ENCODE data around the gene EPS8. TPM values are rescaled to one million over a fixed set of nuclear protein-coding genes. Genes with fewer than 3 reads are reported as not detected.

Gene EPS8
- total RNA-seq, 1 donor from 2014 or later = 65.2 TPM

DNA sequence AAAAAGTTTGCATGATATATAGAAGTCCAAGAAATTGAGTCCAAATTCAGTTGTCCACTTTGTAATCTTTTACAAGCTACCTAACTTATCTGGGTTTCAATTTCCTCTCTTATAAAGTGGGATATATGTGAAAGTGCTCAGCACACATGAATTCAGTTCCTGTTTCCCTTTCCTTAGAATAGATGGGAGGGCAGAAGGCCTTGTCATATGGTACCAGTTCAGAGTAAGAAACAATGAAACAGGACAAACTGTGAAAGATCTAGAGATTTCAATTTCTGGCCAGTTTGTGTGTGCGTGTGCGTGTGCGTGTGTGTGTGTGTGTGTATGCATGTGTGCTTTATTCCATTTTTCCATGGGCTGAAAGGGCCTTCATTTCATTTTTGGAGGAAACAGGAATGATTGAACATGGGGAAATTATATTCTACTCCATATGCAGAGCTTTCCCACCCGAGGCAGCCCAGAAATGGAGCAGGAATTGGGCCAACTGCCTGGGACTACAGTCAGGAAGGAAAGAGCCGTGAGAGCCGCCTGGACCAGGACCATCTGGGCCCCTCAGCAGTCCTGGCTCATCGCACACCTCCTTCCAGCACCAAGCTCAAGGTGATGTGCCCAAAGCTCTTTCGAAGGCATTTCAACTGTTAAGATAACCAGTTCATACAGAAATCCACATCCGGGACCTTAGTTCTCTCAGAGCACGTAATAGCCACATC is 183.2 kb downstream of the EPS8 start:
- no peak for DNase-seq (ENCODE audit: low read depth)

DNA sequence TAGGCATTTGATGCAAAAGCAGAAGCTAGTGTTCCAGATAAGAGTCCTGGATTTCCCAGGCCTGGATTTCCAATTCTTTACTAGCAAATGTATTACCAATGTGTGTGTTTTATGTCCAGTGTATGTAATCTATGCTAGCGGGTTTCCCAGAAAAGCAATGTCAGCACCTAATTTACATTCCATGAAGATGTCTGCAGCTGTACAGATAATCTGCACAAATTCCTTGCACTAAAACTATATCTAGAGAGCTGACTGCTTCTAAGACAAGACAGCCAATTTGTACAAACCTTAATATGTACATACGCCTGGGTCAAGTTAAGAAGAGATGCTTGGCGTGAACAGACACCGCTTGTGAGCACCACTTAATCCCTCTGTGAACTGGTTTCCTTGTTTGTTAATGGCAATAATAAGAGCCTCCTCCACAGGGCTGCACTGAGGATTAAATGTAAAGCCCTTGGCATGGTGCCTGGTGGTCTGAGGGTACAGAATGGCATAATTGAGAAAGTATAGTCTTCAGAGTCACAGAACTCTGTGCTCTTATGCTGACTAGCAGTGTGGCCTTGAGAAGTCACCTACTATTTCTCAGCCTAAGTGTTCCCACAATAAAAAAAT is 185.6 kb downstream of the EPS8 start:
- DNase-seq (ENCODE audit: low read depth) = no peak

DNA sequence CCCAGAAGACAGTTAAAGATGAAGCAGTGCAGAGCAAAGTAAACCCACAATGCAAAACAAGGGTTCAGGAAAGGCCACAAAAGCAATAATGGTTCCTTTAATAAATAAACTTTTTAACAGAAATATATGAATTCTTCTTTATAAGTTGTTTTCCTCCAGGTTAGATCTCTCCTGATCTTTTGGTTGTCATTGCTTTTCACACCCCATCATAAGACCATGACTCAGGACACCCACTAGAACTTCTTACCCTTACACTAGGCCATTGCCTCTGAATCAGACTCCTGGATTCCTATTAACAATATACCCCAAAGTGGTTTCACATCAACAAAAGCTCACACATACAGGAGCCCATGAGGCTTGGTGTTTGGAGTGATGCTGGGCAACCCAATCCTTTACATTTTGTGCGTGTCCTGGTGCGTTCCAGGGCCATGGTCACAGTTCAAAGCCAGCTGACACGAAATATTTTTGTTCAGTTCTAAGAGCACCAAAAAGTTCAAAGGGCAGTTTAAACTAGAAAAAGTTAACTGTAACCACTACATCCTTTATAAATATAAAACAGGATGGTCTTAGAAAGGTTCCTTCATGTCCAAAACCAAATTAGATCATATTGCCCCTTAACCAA is 187.0 kb downstream of the EPS8 start:
- DNase-seq (ENCODE audit: low read depth) = no peak

GRCh38 chr12:15601210-15601800 is 187.9 kb downstream of the EPS8 start:
- no peak for DNase-seq (ENCODE audit: low read depth)

- no peak for DNase-seq (ENCODE audit: low read depth)
Measured at GRCh38 chr12:15600223-15600935, 188.8 kb downstream of the EPS8 start.

DNA sequence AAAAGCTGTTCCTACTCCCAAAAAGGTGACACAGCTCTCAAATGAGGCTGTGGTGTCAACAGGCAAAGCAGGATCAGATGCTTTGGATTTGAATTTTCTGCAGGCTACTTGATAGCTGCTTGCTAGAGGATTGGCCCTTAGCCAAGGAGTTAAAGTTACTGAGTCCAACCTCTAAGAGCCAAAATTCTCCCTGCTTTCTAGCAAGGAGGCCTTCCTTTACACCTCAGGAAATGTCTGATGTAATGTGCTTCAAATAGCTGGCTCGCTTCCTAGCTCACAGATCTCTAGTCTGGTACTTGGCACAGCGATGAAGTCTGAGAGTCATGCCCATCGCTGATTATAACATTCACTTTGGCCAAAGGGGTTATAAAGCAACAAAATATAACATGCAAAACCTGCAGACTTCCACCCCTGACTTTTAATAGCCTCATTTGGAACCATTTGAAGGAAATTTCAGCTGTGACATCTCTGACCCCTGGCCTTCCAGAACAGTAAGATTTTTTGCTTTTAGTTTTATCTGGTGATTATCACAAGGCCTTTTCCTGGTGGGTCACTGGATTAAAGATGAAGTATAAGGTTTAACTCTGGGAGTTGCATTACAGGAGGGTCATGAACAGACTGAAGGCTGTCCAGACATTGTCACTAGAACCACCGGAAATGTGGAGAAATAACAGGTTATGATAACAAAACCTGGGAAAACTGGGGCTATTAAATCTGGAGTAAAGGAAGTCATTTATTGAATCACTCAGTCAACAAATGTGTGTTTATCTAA is 189.7 kb downstream of the EPS8 start:
- DNase-seq (ENCODE audit: low read depth) = peak; percentile 71

DNA sequence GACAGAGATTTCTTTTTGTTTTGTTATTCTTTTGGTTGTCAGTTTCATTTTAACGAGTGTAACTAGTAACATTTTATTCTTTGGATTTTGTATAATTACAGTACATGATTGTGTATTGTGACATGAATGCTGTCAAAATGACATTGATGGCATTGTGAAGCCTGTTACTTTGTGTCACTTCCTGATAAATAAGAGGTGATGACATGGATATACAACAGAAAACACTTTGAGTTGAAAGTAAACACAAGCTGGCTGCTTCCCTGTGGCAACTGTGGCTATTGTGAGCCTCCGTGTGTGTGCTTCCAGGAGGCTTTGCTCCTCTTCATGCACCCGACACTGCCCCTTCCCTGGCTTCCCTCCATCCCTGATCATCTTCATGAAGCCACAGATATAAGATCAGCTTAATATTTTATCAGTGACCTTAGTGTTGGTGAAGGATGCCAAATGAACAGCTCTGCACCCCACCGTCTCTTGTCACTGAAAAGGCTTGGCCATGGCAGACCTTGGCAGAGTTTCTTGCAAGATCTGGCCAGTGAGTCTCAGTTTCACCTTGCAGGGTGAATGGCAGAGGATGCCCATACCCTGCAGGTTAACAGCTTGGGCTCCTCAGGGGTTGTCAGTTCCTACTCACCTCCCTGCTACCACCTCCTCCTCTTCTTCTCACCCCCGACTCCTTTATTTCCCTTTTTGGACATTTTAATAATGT is 191.9 kb downstream of the EPS8 start:
- DNase-seq (ENCODE audit: low read depth) = no peak

DNA sequence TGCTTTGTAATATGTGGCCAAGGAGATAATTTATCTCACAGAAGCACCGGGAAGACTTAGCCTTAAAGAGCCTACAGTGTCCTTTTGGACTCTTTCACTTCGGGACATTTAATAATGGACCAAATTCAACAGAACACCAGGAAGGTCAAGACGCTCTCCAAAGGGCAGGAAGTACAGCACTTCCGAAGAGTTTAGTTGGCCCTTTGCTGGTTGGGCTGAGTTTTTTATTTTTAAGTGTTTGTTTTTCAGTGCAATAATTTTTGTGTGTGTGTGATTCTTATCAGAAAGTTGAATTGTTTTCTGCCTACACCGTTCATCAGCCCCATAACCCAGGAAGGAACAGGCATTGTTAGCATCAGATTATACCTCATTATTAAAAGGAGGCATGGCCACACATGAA is 193.0 kb downstream of the EPS8 start:
- no peak for DNase-seq (ENCODE audit: low read depth)

GRCh38 chr12:15592934-15593333 is 196.3 kb downstream of the EPS8 start:
- peak; percentile 15 for DNase-seq (ENCODE audit: low read depth)

DNA sequence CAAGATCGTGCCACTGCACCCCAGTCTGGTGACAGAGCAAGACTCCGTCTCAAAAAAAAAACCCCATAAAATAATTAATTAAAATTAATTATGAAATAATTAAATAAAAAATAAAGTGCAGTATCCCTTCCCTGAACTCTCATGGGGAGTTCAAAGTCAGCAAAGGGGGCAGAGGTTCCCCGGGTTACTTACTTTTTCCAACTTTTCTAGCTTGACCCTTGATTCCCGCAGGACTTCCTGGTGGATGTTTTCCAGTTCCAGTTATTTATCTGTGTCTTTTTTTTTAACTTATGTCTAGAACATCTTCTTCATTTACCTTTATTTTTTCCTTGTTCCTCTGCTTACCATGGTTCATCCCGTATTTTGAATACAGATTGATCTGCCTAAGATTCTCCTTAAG is 197.4 kb downstream of the EPS8 start:
- DNase-seq (ENCODE audit: low read depth) = no peak

DNA sequence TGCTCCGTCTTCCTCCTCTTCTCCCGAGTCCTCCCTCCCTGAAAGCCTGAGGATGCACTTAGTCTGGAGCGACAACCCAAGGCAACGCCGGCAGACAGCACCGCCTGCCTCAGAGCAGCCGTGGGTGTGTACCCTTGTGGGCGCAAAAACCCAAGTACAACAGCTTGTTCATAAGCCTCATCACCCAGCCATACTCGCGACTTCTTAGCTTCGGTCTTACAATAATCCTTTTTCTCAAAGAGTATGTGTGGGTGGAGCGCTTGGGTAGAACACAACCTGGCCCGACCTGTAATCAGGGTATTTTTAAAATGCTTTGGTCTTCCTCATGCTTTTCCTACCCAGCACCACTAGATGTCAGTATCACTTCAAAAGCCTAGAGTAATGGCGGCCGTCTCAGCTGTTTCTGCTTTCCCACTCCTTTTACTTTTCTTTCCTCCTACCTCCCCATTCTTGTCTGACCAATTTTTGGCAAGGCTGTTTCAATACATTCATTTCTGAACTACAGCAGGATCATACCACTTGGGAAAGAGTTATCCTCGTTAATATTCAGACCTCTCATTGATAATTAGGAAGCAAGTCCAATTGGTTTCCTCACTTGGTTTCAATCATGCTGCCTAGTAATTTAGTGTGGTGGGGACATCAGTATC is 198.9 kb downstream of the EPS8 start:
- peak; percentile 82 for DNase-seq (ENCODE audit: low read depth)

DNA sequence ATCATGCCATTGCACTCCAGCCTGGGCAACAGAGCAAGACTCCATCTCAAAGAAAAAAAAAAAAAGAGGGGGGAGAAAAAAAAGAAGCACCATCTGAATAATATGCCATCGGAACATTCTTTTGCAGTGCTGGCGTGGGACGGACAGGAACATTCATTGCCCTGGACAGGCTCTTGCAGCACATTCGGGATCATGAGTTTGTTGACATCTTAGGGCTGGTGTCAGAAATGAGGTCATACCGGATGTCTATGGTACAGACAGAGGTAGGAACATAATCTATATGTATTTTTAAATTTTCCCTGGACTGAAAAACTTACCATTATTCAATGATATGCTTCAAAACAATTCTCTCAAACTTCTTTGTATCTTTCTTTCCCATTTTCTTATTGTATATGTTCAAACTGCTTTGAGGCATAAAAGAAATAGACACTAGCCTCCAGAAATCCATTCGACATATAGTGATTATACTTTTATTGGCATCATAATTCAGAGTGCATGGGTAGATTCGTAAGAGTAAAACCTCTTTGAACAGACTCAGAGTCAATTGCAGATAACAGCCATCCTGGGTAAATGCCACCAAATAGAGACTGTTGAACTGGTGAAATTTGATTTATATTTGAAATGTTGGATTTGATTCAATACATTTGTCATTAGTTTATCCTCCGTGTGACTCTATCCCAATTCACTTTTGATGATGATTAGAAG is 199.7 kb downstream of the EPS8 start:
- DNase-seq (ENCODE audit: low read depth) = no peak

GRCh38 chr12:15584366-15585041 is 204.7 kb downstream of the EPS8 start:
- DNase-seq (ENCODE audit: low read depth) = peak; percentile 67

DNA sequence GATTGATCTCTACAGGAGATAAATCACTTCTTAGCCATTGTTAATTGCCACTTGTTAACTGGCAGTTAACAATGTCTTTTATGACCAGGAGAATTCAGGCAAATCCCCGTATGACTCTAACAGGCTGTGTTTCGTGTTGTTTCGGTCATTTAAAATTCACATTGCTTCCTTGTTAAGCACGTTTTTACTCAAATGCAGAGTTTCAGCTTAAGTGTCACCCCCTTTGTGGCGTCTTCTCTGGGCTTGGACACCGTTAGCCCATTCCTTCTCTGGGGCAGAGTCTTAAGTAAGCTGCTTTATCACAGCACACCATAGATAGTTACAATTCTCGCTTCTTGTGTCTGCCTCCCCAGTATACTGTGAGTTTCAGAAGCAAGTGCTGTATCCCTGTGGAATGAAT is 205.4 kb downstream of the EPS8 start:
- no peak for DNase-seq (ENCODE audit: low read depth)

- DNase-seq (ENCODE audit: low read depth) = peak; percentile 30
Measured at GRCh38 chr12:15581006-15581405, 208.2 kb downstream of the EPS8 start.

DNA sequence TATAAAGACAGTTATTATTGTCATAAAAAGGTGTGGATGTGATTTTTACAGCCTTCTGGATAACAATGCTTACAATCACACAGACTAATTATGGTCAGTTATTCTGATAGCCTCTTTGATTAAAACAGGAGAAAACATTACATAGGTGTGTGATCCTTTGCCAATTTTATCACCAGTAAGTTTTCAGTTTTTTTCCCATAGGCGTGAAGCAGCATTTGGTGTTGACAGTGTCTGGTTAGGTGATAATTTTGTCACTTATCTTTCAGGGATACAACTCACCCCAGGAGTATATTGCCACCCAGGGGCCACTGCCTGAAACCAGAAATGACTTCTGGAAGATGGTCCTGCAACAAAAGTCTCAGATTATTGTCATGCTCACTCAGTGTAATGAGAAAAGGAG is 208.8 kb downstream of the EPS8 start:
- DNase-seq (ENCODE audit: low read depth) = no peak

DNA sequence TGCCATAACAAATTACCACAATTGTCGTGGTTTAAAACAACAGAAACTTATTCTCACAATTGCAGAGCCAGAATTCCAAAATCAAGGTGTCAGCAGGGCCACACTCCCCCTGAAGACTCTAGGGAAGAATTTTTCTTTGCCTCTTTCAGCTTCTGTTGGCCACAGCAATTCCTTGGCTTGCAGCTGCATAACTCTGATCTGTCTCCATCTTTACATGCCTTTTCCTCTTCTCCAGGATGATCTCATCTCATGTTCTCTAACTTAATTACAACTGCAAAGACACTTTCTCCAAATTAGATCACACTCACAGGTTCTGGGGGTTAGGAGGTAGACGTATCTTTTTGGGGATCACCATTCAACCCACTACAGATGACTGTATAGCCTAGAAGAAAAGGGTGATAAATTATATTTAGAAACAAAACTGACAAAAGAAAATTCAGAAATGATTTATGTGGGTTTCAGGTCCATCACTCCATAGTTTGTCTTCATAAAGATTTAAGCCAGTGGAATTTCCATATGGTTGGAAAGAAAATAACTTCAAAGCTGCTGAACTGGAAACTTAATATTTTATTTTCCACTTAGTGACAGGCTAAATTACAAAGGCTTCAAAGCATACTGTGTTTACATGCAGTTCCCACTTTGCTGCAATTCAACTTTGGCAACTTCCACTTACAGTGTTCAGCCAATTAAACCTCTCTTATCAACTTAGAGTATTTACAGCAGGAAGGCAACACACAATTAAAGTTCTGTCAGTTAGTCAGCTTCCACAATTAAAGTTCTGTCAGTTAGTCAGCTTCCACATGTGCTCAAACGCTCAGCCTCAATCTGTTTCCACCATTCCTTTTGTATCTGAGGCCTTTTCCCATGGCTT is 213.3 kb downstream of the EPS8 start:
- no peak for DNase-seq (ENCODE audit: low read depth)

GRCh38 chr12:15574353-15574752 is 214.8 kb downstream of the EPS8 start:
- DNase-seq (ENCODE audit: low read depth) = no peak

All from myocyte (in vitro differentiated cells).